Calu3 (cell line): Measurements from ENCODE around the gene IL17B. TPM values are rescaled to one million over a fixed set of nuclear protein-coding genes. Genes with fewer than 3 reads are reported as not detected.

Experiments used
- BruUV-seq: library from RNA; stranded (reverse); fragments of 400-500 nt; replicated peaks from 2 replicates; lab custom pipeline; 2021; lab: Mats Ljungman, UMichigan
- CTCF ChIA-PET: fragments of 300-600 bp; sonication (Branson Sonifier 250); formaldehyde crosslinking; loops from one replicate; lab custom pipeline; 2022; ENCODE audit warnings: antibody characterized with exemption; lab: Charles Lee
- DNase-seq: peaks from one replicate; pipeline ENCODE4 v3.0.0; 2022
- H3K27ac Mint-ChIP-seq: one replicate; pipeline ENCODE4 v1.8.0; 2022; ENCODE audit warnings: mixed read lengths; ENCODE audit not compliant: unreplicated experiment
- H3K27me3 Mint-ChIP-seq: one replicate; pipeline ENCODE4 v1.8.0; 2022; ENCODE audit warnings: mixed read lengths; ENCODE audit not compliant: unreplicated experiment
- H3K36me3 Mint-ChIP-seq: one replicate; pipeline ENCODE4 v1.8.0; 2022; ENCODE audit warnings: mild to moderate bottlenecking, moderate library complexity, mixed read lengths; ENCODE audit not compliant: insufficient read depth, unreplicated experiment
- H3K4me1 Mint-ChIP-seq: one replicate; pipeline ENCODE4 v1.8.0; 2022; ENCODE audit warnings: mild to moderate bottlenecking, low read depth, mixed read lengths; ENCODE audit not compliant: unreplicated experiment
- H3K4me3 Mint-ChIP-seq: one replicate; pipeline ENCODE4 v1.8.0; 2022; ENCODE audit warnings: mild to moderate bottlenecking, low read depth, moderate library complexity, mixed read lengths; ENCODE audit not compliant: unreplicated experiment
- H3K9me3 Mint-ChIP-seq: one replicate; pipeline ENCODE4 v1.8.0; 2022; ENCODE audit warnings: low read depth, mixed read lengths; ENCODE audit not compliant: unreplicated experiment
- CTCF ChIP-seq: fragments of 200-600 bp; IDR thresholded peaks from one replicate; pipeline ENCODE4 v1.8.0; 2022; ENCODE audit warnings: antibody characterized with exemption; ENCODE audit not compliant: unreplicated experiment
- intact Hi-C: fragments of 100-400 bp; cut with micrococcal nuclease; formaldehyde crosslinking; loops from one replicate; pipeline ENCODE4 v1.10.0; 2022; ENCODE audit not compliant: unreplicated experiment
- total RNA-seq: library from RNA; stranded (reverse); gene quantifications from 2 replicates; pipeline ENCODE4 v1.2.3, GENCODE V29; 2022

The IL17B gene
- total RNA-seq, 1 experiment from 2014 or later = not detected

- Mint-ChIP-seq H3K4me3 (peak overlapping the region; percentile 84), H3K4me1 (no peaks in the 10 kb centered on the region), H3K9me3 (no peaks in the 10 kb centered on the region), H3K36me3 (peaks cover 39% of the 10 kb centered on the region), H3K27me3 (no peaks in the 10 kb centered on the region), H3K27ac (no peak overlapping the region)
- TF ChIP-seq CTCF = no peak
- CTCF ChIA-PET = interaction anchor here (0.9 to 3.4 kb wide), 4 partner anchors 8 to 44 kb away, joined by 3 to 27 read pairs (median 16); partner anchors contain the start of gene GRPEL2
- intact Hi-C loops = no loop called here
- BruUV-seq = TSS peak; percentile 11
- DNase-seq = no peak
Observed at GRCh38 chr5:149358868-149359495, 20.1 kb downstream of the IL17B start.

GRCh38 chr5:149358294-149358651 lies 20.8 kb downstream of the IL17B start:
- H3K9me3 Mint-ChIP-seq = no peaks in the 10 kb centered on the region
- H3K27ac Mint-ChIP-seq = no peak overlapping the region
- intact Hi-C loops = no loop called here
- CTCF ChIA-PET = interaction anchor here (0.6 to 3.4 kb wide), 11 partner anchors 9 to 215 kb away, joined by 3 to 27 read pairs (median 4); partner anchors contain the start of gene GRPEL2
- peak overlapping the region; percentile 84 for H3K4me3 Mint-ChIP-seq
- H3K36me3 Mint-ChIP-seq = peaks cover 47% of the 10 kb centered on the region
- no peak for TF ChIP-seq CTCF
- peak; percentile 35 for DNase-seq
- no peaks in the 10 kb centered on the region for H3K27me3 Mint-ChIP-seq
- H3K4me1 Mint-ChIP-seq = no peaks in the 10 kb centered on the region
- no TSS peak for BruUV-seq

GRCh38 chr5:149357370-149358293 lies 21.5 kb downstream of the IL17B start, which contains the start of gene PCYOX1L:
PCYOX1L (plus strand) TSS chr5:149358046; CDS start chr5:149358069, 23 bp downstream.
- peak within 1 kb of the TSS; percentile 27 for H3K27ac Mint-ChIP-seq
- H3K9me3 Mint-ChIP-seq = no peaks in the 10 kb centered on the region
- no TSS peak for BruUV-seq
- no peaks in the 10 kb centered on the region for H3K27me3 Mint-ChIP-seq
- DNase-seq = peak; percentile 98
- no peak for TF ChIP-seq CTCF
- peaks cover 44% of the 10 kb centered on the region for H3K36me3 Mint-ChIP-seq
- H3K4me3 Mint-ChIP-seq = peak within 1 kb of the TSS; percentile 84
- no peaks in the 10 kb centered on the region for H3K4me1 Mint-ChIP-seq
- CTCF ChIA-PET = interaction anchor here (0.6 to 3.4 kb wide), 12 partner anchors 9 to 215 kb away, joined by 3 to 27 read pairs (median 4); partner anchors contain the start of gene GRPEL2
- intact Hi-C loops = no loop called here

GRCh38 chr5:149356391-149356790 lies 22.7 kb downstream of the IL17B start:
- Mint-ChIP-seq H3K9me3 (no peaks in the 10 kb centered on the region), H3K4me3 (no peak overlapping the region), H3K4me1 (no peaks in the 10 kb centered on the region), H3K36me3 (peaks cover 54% of the 10 kb centered on the region), H3K27me3 (no peaks in the 10 kb centered on the region), H3K27ac (no peak overlapping the region)
- DNase-seq = no peak
- CTCF ChIA-PET = interaction anchor here (3.4 kb wide), 1 partner anchor 10 kb away, joined by 27 read pairs; no protein-coding TSS in a partner anchor
- intact Hi-C loops = no loop called here
- TF ChIP-seq CTCF = no peak
- no TSS peak for BruUV-seq
